NT2/D1 (cell line): ENCODE measurements around the gene SLC9A8.

ENCODE experiments used
- YY1 ChIP-seq: IDR thresholded peaks from 2 replicates; pipeline ENCODE4 v1.6.1; 2011; ENCODE audit not compliant: insufficient read length, insufficient read depth
- ZNF274 ChIP-seq: IDR thresholded peaks from 2 replicates; pipeline ENCODE4 v1.6.1; 2011; ENCODE audit warnings: mild to moderate bottlenecking, low read depth, low read length

GRCh38 chr20:49915118-49915379 is 102.4 kb downstream of the SLC9A8 start:
- TF ChIP-seq YY1 (no peak), ZNF274 (no peak)
